PC-9 (cell line): ENCODE measurements around the gene CGN. TPM values are rescaled to one million over a fixed set of nuclear protein-coding genes. Genes with fewer than 3 reads are reported as not detected.
A peak's percentile ranks its signal among the peaks of the same experiment; 100 is the strongest.

Source experiments
- BruUV-seq: library from RNA; stranded (reverse); fragments of 400-500 nt; replicated peaks from 2 replicates; lab custom pipeline; 2021; lab: Mats Ljungman, UMichigan
- CTCF ChIA-PET: fragments of 300-600 bp; sonication (Branson Sonifier 250); formaldehyde crosslinking; loops from one replicate; lab custom pipeline; 2022; ENCODE audit warnings: antibody characterized with exemption; lab: Charles Lee
- POLR2A ChIA-PET: fragments of 300-600 bp; sonication (Branson Sonifier 250); formaldehyde crosslinking; loops from one replicate; lab custom pipeline; 2022; ENCODE audit warnings: antibody characterized with exemption; ENCODE audit not compliant: unreplicated experiment; lab: Charles Lee
- DNase-seq, 2 experiments: peaks; one replicate each; pipeline versions ENCODE4 v3.0.0 to v3.0.0-alpha.2; 2015 to 2022; ENCODE audit warnings: mixed read lengths in 1 of 2
- H2AFZ ChIP-seq: fragments of 200-600 bp; sonication (generic); 2 replicates; pipeline ENCODE4 v1.8.1; 2017; ENCODE audit warnings: antibody characterized with exemption
- H3F3A ChIP-seq: fragments of 200-600 bp; sonication (generic); 2 replicates; pipeline ENCODE4 v1.8.1; 2017; ENCODE audit warnings: antibody characterized with exemption, mild to moderate bottlenecking, low read depth; ENCODE audit not compliant: insufficient read depth
- H3K27ac ChIP-seq: fragments of 200-600 bp; sonication (generic); 2 replicates; pipeline ENCODE4 v1.6.1; 2016; ENCODE audit warnings: mixed run types
- H3K27me3 ChIP-seq: fragments of 200-600 bp; sonication (generic); 2 replicates; pipeline ENCODE4 v1.6.1; 2016; ENCODE audit warnings: low read depth, mixed run types; ENCODE audit not compliant: insufficient read depth
- H3K36me3 ChIP-seq: fragments of 200-600 bp; sonication (generic); 2 replicates; pipeline ENCODE4 v1.6.1; 2016; ENCODE audit warnings: low read depth, mixed run types
- H3K4me1 ChIP-seq: fragments of 200-600 bp; sonication (generic); replicated peaks from 2 replicates; pipeline ENCODE4 v1.6.1; 2016; ENCODE audit warnings: mixed run types; ENCODE audit not compliant: insufficient read depth
- H3K4me2 ChIP-seq: fragments of 200-600 bp; sonication (generic); 2 replicates; pipeline ENCODE4 v1.6.1; 2017; ENCODE audit warnings: mixed run types
- H3K4me3 ChIP-seq: fragments of 200-600 bp; sonication (generic); 2 replicates; pipeline ENCODE4 v1.6.1; 2016; ENCODE audit warnings: mixed run types
- H3K79me2 ChIP-seq: fragments of 200-600 bp; sonication (generic); 2 replicates; pipeline ENCODE4 v1.6.1; 2017; ENCODE audit warnings: low read depth, mixed run types
- H3K9me2 ChIP-seq: fragments of 200-600 bp; sonication (generic); 2 replicates; pipeline ENCODE4 v1.8.1; 2017; ENCODE audit warnings: mild to moderate bottlenecking; ENCODE audit not compliant: insufficient read depth
- H3K9me3 ChIP-seq: fragments of 200-600 bp; sonication (generic); 2 replicates; pipeline ENCODE4 v1.8.1; 2016; ENCODE audit warnings: low read depth; ENCODE audit not compliant: insufficient read depth
- H4K20me1 ChIP-seq: fragments of 200-600 bp; sonication (generic); 2 replicates; pipeline ENCODE4 v1.8.1; 2017; ENCODE audit not compliant: insufficient read depth
- EZH2 ChIP-seq: fragments of 200-600 bp; sonication (generic); IDR thresholded peaks from 2 replicates; pipeline ENCODE4 v1.8.0; 2017; ENCODE audit warnings: antibody characterized with exemption, low read depth
- intact Hi-C: fragments of 100-400 bp; cut with micrococcal nuclease; formaldehyde crosslinking; loops from one replicate; pipeline ENCODE4 v1.10.0; 2022; ENCODE audit not compliant: unreplicated experiment
- total RNA-seq: library from RNA; stranded (reverse); gene quantifications from 2 replicates; pipeline ENCODE4 v1.2.3, GENCODE V29; 2021
- TF ChIP-seq, protein P1 (sequence below): fragments of 200-600 bp; sonication (generic); conservative IDR thresholded peaks from 2 replicates; pipeline ENCODE4 v1.6.1; 2017; ENCODE audit warnings: mixed run types, antibody characterized with exemption, mild to moderate bottlenecking, moderate library complexity

The CGN gene
- total RNA-seq, 1 experiment from 2014 or later: 30.3 TPM

DNA sequence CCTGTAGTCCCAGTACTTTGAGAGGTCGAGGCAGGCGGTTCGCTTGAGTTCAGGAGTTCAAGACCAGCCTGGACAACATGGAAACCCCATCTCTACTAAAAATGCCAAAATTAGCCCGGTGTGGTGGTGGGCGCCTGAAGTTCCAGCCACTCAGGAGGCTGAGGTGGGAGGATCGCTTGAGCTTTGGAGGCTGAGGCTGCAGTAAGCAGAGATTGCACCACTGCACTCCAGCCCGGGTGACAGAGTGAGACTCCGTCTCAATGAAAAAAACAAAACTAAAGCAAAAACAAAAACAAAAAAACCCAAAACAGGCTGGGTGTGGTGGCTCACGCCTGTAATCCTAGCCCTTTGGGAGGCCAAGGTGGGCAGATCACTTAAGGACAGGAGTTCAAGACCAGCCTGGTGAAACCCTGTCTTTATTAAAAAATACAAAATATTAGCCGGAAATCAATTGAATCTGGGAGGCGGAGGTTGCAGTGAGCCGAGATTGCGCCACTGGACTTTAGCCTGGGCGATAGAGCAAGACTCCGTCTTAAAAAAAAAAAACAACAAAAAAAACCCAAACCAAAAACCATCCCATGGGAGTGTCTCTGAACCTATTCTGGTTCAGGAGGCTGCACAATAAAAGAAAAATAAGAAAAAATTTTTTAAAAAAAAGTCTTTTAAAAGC is 1.7 kb upstream of the CGN start:
- H3K36me3 ChIP-seq: no peaks in the 10 kb centered on the region
- H3F3A ChIP-seq: peaks cover 55% of the 10 kb centered on the region
- H3K4me1 ChIP-seq: peaks cover 41% of the 10 kb centered on the region
- no TSS peak for BruUV-seq
- ChIA-PET CTCF (no interaction called here), POLR2A (no interaction called here)
- H2AFZ ChIP-seq: no peak overlapping the region
- H3K27me3 ChIP-seq: no peaks in the 10 kb centered on the region
- no peak overlapping the region for H3K4me3 ChIP-seq
- H3K4me2 ChIP-seq: 0 out of 2 replicates have a peak overlapping the region, but pooled peaks have one; percentile 17
- peaks cover 15% of the 10 kb centered on the region; the same call in 1 of the 2 replicates for H3K79me2 ChIP-seq
- no peaks in the 10 kb centered on the region for H3K9me2 ChIP-seq
- no peak for TF ChIP-seq EZH2
- TF ChIP-seq, protein P1, sequence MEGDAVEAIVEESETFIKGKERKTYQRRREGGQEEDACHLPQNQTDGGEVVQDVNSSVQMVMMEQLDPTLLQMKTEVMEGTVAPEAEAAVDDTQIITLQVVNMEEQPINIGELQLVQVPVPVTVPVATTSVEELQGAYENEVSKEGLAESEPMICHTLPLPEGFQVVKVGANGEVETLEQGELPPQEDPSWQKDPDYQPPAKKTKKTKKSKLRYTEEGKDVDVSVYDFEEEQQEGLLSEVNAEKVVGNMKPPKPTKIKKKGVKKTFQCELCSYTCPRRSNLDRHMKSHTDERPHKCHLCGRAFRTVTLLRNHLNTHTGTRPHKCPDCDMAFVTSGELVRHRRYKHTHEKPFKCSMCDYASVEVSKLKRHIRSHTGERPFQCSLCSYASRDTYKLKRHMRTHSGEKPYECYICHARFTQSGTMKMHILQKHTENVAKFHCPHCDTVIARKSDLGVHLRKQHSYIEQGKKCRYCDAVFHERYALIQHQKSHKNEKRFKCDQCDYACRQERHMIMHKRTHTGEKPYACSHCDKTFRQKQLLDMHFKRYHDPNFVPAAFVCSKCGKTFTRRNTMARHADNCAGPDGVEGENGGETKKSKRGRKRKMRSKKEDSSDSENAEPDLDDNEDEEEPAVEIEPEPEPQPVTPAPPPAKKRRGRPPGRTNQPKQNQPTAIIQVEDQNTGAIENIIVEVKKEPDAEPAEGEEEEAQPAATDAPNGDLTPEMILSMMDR: no peak
- DNase-seq: no peak
- no peaks in the 10 kb centered on the region for H4K20me1 ChIP-seq
- H3K9me3 ChIP-seq: no peaks in the 10 kb centered on the region
- intact Hi-C loops: loop anchor here (5.0 kb wide), 1 partner anchor 312 kb away; the partner anchor contains the start of gene PIP5K1A
- peak overlapping the region; percentile 50; the same call in 1 of the 2 replicates for H3K27ac ChIP-seq

DNA sequence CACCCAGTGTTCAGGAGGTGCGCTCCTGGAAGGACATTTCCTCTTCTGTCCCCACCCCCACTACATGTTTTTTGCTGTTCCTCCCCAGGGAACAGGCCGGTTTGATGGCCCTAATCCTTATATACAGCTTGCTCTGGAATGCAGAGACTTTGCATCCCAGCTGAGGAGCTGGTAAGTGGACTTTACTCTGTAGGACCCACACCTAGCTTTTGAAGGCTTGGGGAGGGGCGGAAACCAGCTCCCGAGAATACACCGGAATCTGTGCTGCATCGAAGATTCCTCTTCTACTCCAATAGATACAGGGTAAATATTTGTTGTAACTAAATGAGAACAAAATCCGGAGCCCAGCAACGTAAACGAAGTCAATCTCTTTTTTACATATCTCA is 1.2 kb upstream of the CGN start:
- Histone ChIP-seq H3K4me1 (peaks cover 46% of the 10 kb centered on the region), H3K27me3 (no peaks in the 10 kb centered on the region), H3K36me3 (no peaks in the 10 kb centered on the region), H3K27ac (no peak overlapping the region), H3K4me2 (no peak overlapping the region), H3K79me2 (peaks cover 20% of the 10 kb centered on the region), H3F3A (peaks cover 60% of the 10 kb centered on the region), H3K9me2 (no peaks in the 10 kb centered on the region), H3K4me3 (no peak overlapping the region), H2AFZ (no peak overlapping the region), H4K20me1 (no peaks in the 10 kb centered on the region), H3K9me3 (no peaks in the 10 kb centered on the region)
- ChIA-PET POLR2A (no interaction called here), CTCF (no interaction called here)
- no peak for DNase-seq
- BruUV-seq: no TSS peak
- intact Hi-C loops: loop anchor here (5.0 kb wide), 1 partner anchor 313 kb away; the partner anchor contains the start of gene PIP5K1A
- TF ChIP-seq EZH2: no peak
- TF ChIP-seq, protein P1: no peak

- TF ChIP-seq, protein P1: no peak
- TF ChIP-seq EZH2: no peak
- Histone ChIP-seq H3K4me3 (peak overlapping the region; percentile 62; the same call in 1 of the 2 replicates), H3K36me3 (no peaks in the 10 kb centered on the region), H3K27me3 (no peaks in the 10 kb centered on the region), H3K4me2 (peak overlapping the region; percentile 97), H4K20me1 (no peaks in the 10 kb centered on the region), H3K9me2 (no peaks in the 10 kb centered on the region), H3F3A (peaks cover 66% of the 10 kb centered on the region), H3K9me3 (no peaks in the 10 kb centered on the region), H2AFZ (peak overlapping the region; percentile 83), H3K79me2 (peaks cover 26% of the 10 kb centered on the region), H3K27ac (no peak overlapping the region), H3K4me1 (peaks cover 52% of the 10 kb centered on the region)
- no TSS peak for BruUV-seq
- DNase-seq: no peak
- CTCF ChIA-PET: no interaction called here
- intact Hi-C loops: loop anchor here (5.0 kb wide), 1 partner anchor 313 kb away; the partner anchor contains the start of gene PIP5K1A
- POLR2A ChIA-PET: interaction anchor here (0.9 to 1.0 kb wide), 2 partner anchors 35 to 37 kb away, joined by 6 to 12 read pairs; no protein-coding TSS in a partner anchor
Measured at GRCh38 chr1:151510614-151510956, 602 bp upstream of the CGN start.
